SK-N-SH (cell line): Measurements from ENCODE around the gene MAP1A. TPM values are rescaled to one million over a fixed set of nuclear protein-coding genes. Genes with fewer than 3 reads are reported as not detected.

Experiments used
- CTCF ChIA-PET: fragments of 300-600, 350-600 bp; formaldehyde crosslinking; extraction: SDS; loops from one replicate; lab custom pipeline; 2021; lab: Yijun Ruan, JAX
- POLR2A ChIA-PET: fragments of 350-600 bp; sonication (Branson Sonifier 250); formaldehyde crosslinking; extraction: SDS; loops from one replicate; lab custom pipeline; 2020; ENCODE audit warnings: antibody characterized with exemption, inconsistent platforms; lab: Yijun Ruan, JAX
- DNase-seq: peaks from one replicate; pipeline ENCODE4 v3.0.0; 2012
- H2AFZ ChIP-seq: fragments of 200-600 bp; sonication (generic); 2 replicates; pipeline ENCODE4 v1.8.1; 2016; ENCODE audit warnings: antibody characterized with exemption, mild to moderate bottlenecking, low read depth
- H3F3A ChIP-seq: fragments of 200-600 bp; sonication (generic); replicated peaks from 2 replicates; pipeline ENCODE3; 2016; ENCODE audit warnings: antibody characterized with exemption, mild to moderate bottlenecking; ENCODE audit not compliant: insufficient read depth
- H3K27ac ChIP-seq, 2 experiments: fragments of 200-500 bp in 1 of 2; fragments of 200-600 bp in 1 of 2; sonication (Bioruptor generic) in 1 of 2; sonication (generic), shearing (Covaris generic) in 1 of 2; 2 replicates each; pipeline versions ENCODE4 v1.5.1 to v1.6.1; 2014 to 2016; ENCODE audit warnings: low read depth in 2 of 2, inconsistent platforms in 1 of 2, low read length in 1 of 2, mild to moderate bottlenecking in 1 of 2, mixed read lengths in 1 of 2
- H3K27me3 ChIP-seq: fragments of 200-600 bp; sonication (generic), shearing (Covaris generic); 2 replicates; pipeline ENCODE4 v1.6.1; 2016; ENCODE audit warnings: mixed run types; ENCODE audit not compliant: insufficient read depth
- H3K36me3 ChIP-seq, 2 experiments: fragments of 200-500 bp in 1 of 2; fragments of 200-600 bp in 1 of 2; sonication (Bioruptor generic) in 1 of 2; sonication (generic) in 1 of 2; replicated peaks in 1 of 2; 2 replicates each; pipeline versions ENCODE3 to v1.5.1; 2014 to 2016; ENCODE audit warnings: low read length in 1 of 2, mild to moderate bottlenecking in 1 of 2; ENCODE audit not compliant: insufficient read depth in 2 of 2, control insufficient read depth in 1 of 2
- H3K4me1 ChIP-seq, 2 experiments: fragments of 200-500 bp in 1 of 2; fragments of 200-600 bp in 1 of 2; sonication (Bioruptor generic) in 1 of 2; sonication (generic), shearing (Covaris generic) in 1 of 2; 2 replicates each; pipeline versions ENCODE4 v1.5.1 to v1.6.1; 2014 to 2016; ENCODE audit warnings: low read depth in 1 of 2, low read length in 1 of 2, mixed run types in 1 of 2; ENCODE audit not compliant: insufficient read depth in 2 of 2, control insufficient read depth in 1 of 2
- H3K4me2 ChIP-seq: fragments of 200-600 bp; sonication (generic), shearing (Covaris generic); 2 replicates; pipeline ENCODE4 v1.6.1; 2017; ENCODE audit warnings: mixed run types
- H3K4me3 ChIP-seq, 2 experiments: fragments of 200-500 bp in 1 of 2; fragments of 200-600 bp in 1 of 2; sonication (Bioruptor generic) in 1 of 2; sonication (generic), shearing (Covaris generic) in 1 of 2; 2 replicates each; pipeline versions ENCODE4 v1.5.1 to v1.8.1; 2014 to 2016; ENCODE audit warnings: low read depth in 2 of 2, inconsistent platforms in 1 of 2, low read length in 1 of 2, mild to moderate bottlenecking in 1 of 2, mixed read lengths in 1 of 2, moderate library complexity in 1 of 2
- H3K79me2 ChIP-seq: fragments of 200-600 bp; sonication (generic); 2 replicates; pipeline ENCODE4 v1.8.1; 2017; ENCODE audit warnings: mild to moderate bottlenecking; ENCODE audit not compliant: insufficient read depth
- H3K9ac ChIP-seq: fragments of 200-600 bp; sonication (generic); 2 replicates; pipeline ENCODE4 v1.6.1; 2017; ENCODE audit warnings: mixed run types
- H3K9me2 ChIP-seq: fragments of 200-600 bp; sonication (generic); 2 replicates; pipeline ENCODE4 v1.6.1; 2017; ENCODE audit warnings: mixed run types
- H3K9me3 ChIP-seq: fragments of 200-600 bp; sonication (generic); 2 replicates; pipeline ENCODE4 v1.6.1; 2017; ENCODE audit warnings: mixed run types, mild to moderate bottlenecking, moderate library complexity
- H4K20me1 ChIP-seq: fragments of 200-600 bp; sonication (generic); 2 replicates; pipeline ENCODE4 v1.6.1; 2017; ENCODE audit warnings: mild to moderate bottlenecking, mixed run types; ENCODE audit not compliant: insufficient read depth
- CHD2 ChIP-seq: fragments of 150-350 bp; IDR thresholded peaks from 2 replicates; pipeline ENCODE4 v1.6.1; 2018; ENCODE audit warnings: low read length; ENCODE audit not compliant: partially characterized antibody
- ELF1 ChIP-seq: IDR thresholded peaks from 2 replicates; pipeline ENCODE4 v1.4.0; 2012
- GATA2 ChIP-seq: sonication (generic); formaldehyde crosslinking; IDR thresholded peaks from 2 replicates; pipeline ENCODE4 v1.5.0; 2020; ENCODE audit warnings: mild to moderate bottlenecking, missing genetic modification reagents
- JUND ChIP-seq: IDR thresholded peaks from 2 replicates; pipeline ENCODE4 v1.4.0; 2012
- MAX ChIP-seq: IDR thresholded peaks from 2 replicates; pipeline ENCODE4 v1.4.0; 2012; ENCODE audit warnings: low read depth
- MEF2A ChIP-seq: IDR thresholded peaks from 2 replicates; pipeline ENCODE4 v1.4.0; 2012; ENCODE audit warnings: low read depth, borderline replicate concordance
- MXI1 ChIP-seq: IDR thresholded peaks from 2 replicates; pipeline ENCODE4 v1.6.1; 2012; ENCODE audit warnings: mild to moderate bottlenecking, low read depth, low read length, improper control_type of control experiment
- NFIC ChIP-seq: IDR thresholded peaks from 2 replicates; pipeline ENCODE4 v1.4.0; 2012; ENCODE audit warnings: borderline replicate concordance
- NRF1 ChIP-seq: IDR thresholded peaks from 2 replicates; pipeline ENCODE4 v1.6.1; 2012; ENCODE audit warnings: low read depth, mild to moderate bottlenecking, low read length
- POLR2AphosphoS5 ChIP-seq: IDR thresholded peaks from 2 replicates; pipeline ENCODE4 v1.6.1; 2012; ENCODE audit warnings: low read depth, low read length
- RAD21 ChIP-seq: IDR thresholded peaks from 2 replicates; pipeline ENCODE4 v1.6.1; 2012; ENCODE audit warnings: mild to moderate bottlenecking, low read length
- RFX5 ChIP-seq: IDR thresholded peaks from 2 replicates; pipeline ENCODE4 v1.6.1; 2012; ENCODE audit warnings: mild to moderate bottlenecking, improper control_type of control experiment, low read length
- SMC3 ChIP-seq: IDR thresholded peaks from 2 replicates; pipeline ENCODE4 v1.6.1; 2012; ENCODE audit warnings: low read depth, low read length, improper control_type of control experiment
- USF2 ChIP-seq: fragments of 150-350 bp; IDR thresholded peaks from 2 replicates; pipeline ENCODE4 v1.6.1; 2017; ENCODE audit warnings: antibody characterized with exemption, low read length, low read depth, borderline replicate concordance
- ZBTB33 ChIP-seq: IDR thresholded peaks from 2 replicates; pipeline ENCODE4 v1.4.0; 2012; ENCODE audit warnings: low read depth, borderline replicate concordance
- WGBS: methylation state at CpG from one replicate; pipeline ENCODE4 v1.1.6; 2017; ENCODE audit warnings: low lambda C conversion rate; 5-methylcytosine and 5-hydroxymethylcytosine counted together
- polyA plus RNA-seq, 3 experiments: library from polyadenylated mRNA; depleted of rRNA; stranded (reverse); fragments of >200 nt; gene quantifications; 2 replicates each; pipeline ENCODE4 v1.2.3, GENCODE V29; 2012
- TF ChIP-seq, protein P1 (sequence below): IDR thresholded peaks from 2 replicates; pipeline ENCODE4 v1.6.1; 2012; ENCODE audit warnings: mild to moderate bottlenecking, low read depth, low read length, moderate library complexity

MAP1A gene
- polyA plus RNA-seq, 1 of the 3 experiments (the other 2 are of a cell fraction) = 6.0 TPM

DNA sequence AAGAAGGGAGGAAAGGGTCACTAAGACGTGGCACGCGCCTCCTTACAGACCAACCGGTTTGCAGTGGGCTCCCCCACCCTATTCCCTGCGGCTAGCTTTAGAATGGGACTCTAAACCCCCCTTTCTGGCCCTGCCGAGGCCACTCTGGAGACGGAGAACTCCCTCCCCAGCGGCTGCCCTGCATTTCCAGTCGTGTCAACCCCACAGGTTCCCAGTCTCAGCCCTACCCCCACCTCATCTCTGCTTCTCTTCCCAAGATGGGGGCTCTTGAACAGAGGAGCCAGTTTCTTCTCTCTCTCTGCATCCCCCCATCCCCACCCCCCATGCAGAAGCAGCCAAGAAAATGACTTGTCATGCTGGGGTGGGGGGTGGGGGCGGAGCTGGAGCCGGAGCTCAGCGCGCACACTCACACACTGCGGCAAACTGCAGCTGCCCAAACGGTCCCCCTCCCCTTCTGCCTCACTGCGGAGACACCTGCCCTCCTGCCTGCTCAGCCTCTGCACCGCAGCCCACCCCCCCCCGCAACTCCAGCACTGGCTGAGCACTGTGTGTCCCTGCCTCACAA lies 871 bp downstream of the MAP1A start:
- Histone ChIP-seq H3K9me2 (no peaks in the 10 kb centered on the region), H3K9me3 (no peaks in the 10 kb centered on the region), H2AFZ (peak overlapping the region; percentile 49; the same call in 1 of the 2 replicates), H3K4me1 (peaks cover 19 to 38% of the 10 kb centered on the region in 2 experiments), H3K4me2 (peak overlapping the region; percentile 89), H3K79me2 (0 out of 2 replicates have a peak, but pooled peaks cover 7% of the 10 kb centered on the region), H3K9ac (peak overlapping the region; percentile 62), H3F3A (no peaks in the 10 kb centered on the region), H3K4me3 (peak overlapping the region; percentile 73 to 85), H3K27me3 (no peaks in the 10 kb centered on the region), H3K36me3 (peaks cover 13 to 28% of the 10 kb centered on the region in 2 experiments), H4K20me1 (no peaks in the 10 kb centered on the region), H3K27ac (peak overlapping the region; percentile 49 to 85; a peak in 3 of 4 replicates)
- WGBS = 12% methylated on average over 15 of the region's 18 CpGs
- CTCF ChIA-PET = interaction anchor here (1.0 to 2.7 kb wide), 3 partner anchors 9 to 146 kb away, joined by 3 to 10 read pairs (median 5); no protein-coding TSS in a partner anchor
- POLR2A ChIA-PET = no interaction called here
- DNase-seq = peak; percentile 70
- no peak for TF ChIP-seq NRF1
- TF ChIP-seq ELF1 = no peak
- TF ChIP-seq RFX5 = no peak
- no peak for TF ChIP-seq MEF2A
- no peak for TF ChIP-seq USF2
- TF ChIP-seq NFIC = peak; percentile 54
- no peak for TF ChIP-seq ZBTB33
- TF ChIP-seq, protein P1, sequence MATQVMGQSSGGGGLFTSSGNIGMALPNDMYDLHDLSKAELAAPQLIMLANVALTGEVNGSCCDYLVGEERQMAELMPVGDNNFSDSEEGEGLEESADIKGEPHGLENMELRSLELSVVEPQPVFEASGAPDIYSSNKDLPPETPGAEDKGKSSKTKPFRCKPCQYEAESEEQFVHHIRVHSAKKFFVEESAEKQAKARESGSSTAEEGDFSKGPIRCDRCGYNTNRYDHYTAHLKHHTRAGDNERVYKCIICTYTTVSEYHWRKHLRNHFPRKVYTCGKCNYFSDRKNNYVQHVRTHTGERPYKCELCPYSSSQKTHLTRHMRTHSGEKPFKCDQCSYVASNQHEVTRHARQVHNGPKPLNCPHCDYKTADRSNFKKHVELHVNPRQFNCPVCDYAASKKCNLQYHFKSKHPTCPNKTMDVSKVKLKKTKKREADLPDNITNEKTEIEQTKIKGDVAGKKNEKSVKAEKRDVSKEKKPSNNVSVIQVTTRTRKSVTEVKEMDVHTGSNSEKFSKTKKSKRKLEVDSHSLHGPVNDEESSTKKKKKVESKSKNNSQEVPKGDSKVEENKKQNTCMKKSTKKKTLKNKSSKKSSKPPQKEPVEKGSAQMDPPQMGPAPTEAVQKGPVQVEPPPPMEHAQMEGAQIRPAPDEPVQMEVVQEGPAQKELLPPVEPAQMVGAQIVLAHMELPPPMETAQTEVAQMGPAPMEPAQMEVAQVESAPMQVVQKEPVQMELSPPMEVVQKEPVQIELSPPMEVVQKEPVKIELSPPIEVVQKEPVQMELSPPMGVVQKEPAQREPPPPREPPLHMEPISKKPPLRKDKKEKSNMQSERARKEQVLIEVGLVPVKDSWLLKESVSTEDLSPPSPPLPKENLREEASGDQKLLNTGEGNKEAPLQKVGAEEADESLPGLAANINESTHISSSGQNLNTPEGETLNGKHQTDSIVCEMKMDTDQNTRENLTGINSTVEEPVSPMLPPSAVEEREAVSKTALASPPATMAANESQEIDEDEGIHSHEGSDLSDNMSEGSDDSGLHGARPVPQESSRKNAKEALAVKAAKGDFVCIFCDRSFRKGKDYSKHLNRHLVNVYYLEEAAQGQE = no peak
- no peak for TF ChIP-seq MAX
- TF ChIP-seq GATA2 (CRISPR knock-in tag) = no peak
- no peak for TF ChIP-seq JUND
- no peak for TF ChIP-seq SMC3
- no peak for TF ChIP-seq MXI1
- no peak for TF ChIP-seq RAD21
- peak; percentile 68 for TF ChIP-seq CHD2
- no peak for TF ChIP-seq POLR2AphosphoS5
